Cardiac muscle cell (in vitro differentiated cells and primary cell): Measurements from ENCODE around the gene PRICKLE2. TPM values are rescaled to one million over a fixed set of nuclear protein-coding genes. Genes with fewer than 3 reads are reported as not detected.

Experiments used
- DNase-seq, 2 donors: peaks; one replicate each; pipeline versions ENCODE4 v3.0.0 to v3.0.0-alpha.2; 2010 to 2017; ENCODE audit warnings: low read depth in 1 of 2, low spot score in 1 of 2
- H3K27ac ChIP-seq: fragments of 200-600 bp; sonication (generic); 2 replicates; pipeline ENCODE4 v1.5.1; 2016
- H3K27me3 ChIP-seq: fragments of 200-600 bp; sonication (generic); 2 replicates; pipeline ENCODE4 v1.6.0; 2016; ENCODE audit warnings: control low read depth
- H3K36me3 ChIP-seq: fragments of 200-600 bp; sonication (generic); 2 replicates; pipeline ENCODE4 v1.5.1; 2016; ENCODE audit warnings: control low read depth
- H3K4me1 ChIP-seq: fragments of 200-600 bp; sonication (generic); 2 replicates; pipeline ENCODE4 v1.8.1; 2017; ENCODE audit warnings: low read depth, mild to moderate bottlenecking, mixed run types
- H3K4me3 ChIP-seq: fragments of 200-600 bp; sonication (generic); 2 replicates; pipeline ENCODE4 v1.5.1; 2016; ENCODE audit warnings: mild to moderate bottlenecking
- H3K9me3 ChIP-seq: fragments of 200-600 bp; sonication (generic); 2 replicates; pipeline ENCODE4 v1.5.1; 2017; ENCODE audit warnings: low read depth, mild to moderate bottlenecking, control low read depth
- CTCF ChIP-seq: IDR thresholded peaks from 2 replicates; pipeline ENCODE4 v1.5.1; 2012; ENCODE audit warnings: low read depth, mild to moderate bottlenecking, low read length
- polyA plus RNA-seq: library from polyadenylated mRNA; unstranded; fragments of >200 nt; fragmentation: Nextera tagmentation; extraction: Ambion mirVana; gene quantifications from 2 replicates; pipeline ENCODE4 v1.2.1, GENCODE V29; 2016
- total RNA-seq: library from RNA; depleted of rRNA; stranded (reverse); fragments of >200 nt; gene quantifications from 2 replicates; pipeline ENCODE4 v1.2.3, GENCODE V29; 2016

The PRICKLE2 gene
- total and polyA plus RNA-seq, 2 experiments from 2014 or later = 4.3 to 11.7 TPM

GRCh38 chr3:64247991-64248646 is 22.9 kb upstream of the PRICKLE2 start:
- Histone ChIP-seq H3K27me3 (no peaks in the 10 kb centered on the region), H3K36me3 (no peaks in the 10 kb centered on the region), H3K4me1 (peaks cover 19% of the 10 kb centered on the region), H3K4me3 (no peak overlapping the region), H3K9me3 (no peaks in the 10 kb centered on the region), H3K27ac (no peak overlapping the region)
- TF ChIP-seq CTCF = no peak
- no peak for DNase-seq

- H3K9me3 ChIP-seq = no peaks in the 10 kb centered on the region
- peak in 1 of 2 donors; percentile 39 for DNase-seq
Measured at GRCh38 chr3:64244011-64244942, 19.0 kb upstream of the PRICKLE2 start.

GRCh38 chr3:64242435-64242834 is 17.2 kb upstream of the PRICKLE2 start:
- H3K9me3 ChIP-seq = no peaks in the 10 kb centered on the region
- H3K4me3 ChIP-seq = no peak overlapping the region
- DNase-seq = peak; percentile 70 to 83
- TF ChIP-seq CTCF = no peak
- peaks cover 20% of the 10 kb centered on the region for H3K4me1 ChIP-seq
- peak overlapping the region; percentile 19 for H3K27ac ChIP-seq
- no peaks in the 10 kb centered on the region for H3K36me3 ChIP-seq
- no peaks in the 10 kb centered on the region for H3K27me3 ChIP-seq

More at GRCh38 chr3:64244011-64244942, 19.0 kb upstream of the PRICKLE2 start:
- Histone ChIP-seq H3K27ac (no peak overlapping the region), H3K4me3 (no peak overlapping the region), H3K27me3 (no peaks in the 10 kb centered on the region), H3K36me3 (no peaks in the 10 kb centered on the region), H3K4me1 (peaks cover 25% of the 10 kb centered on the region)
- TF ChIP-seq CTCF = peak; percentile 50

GRCh38 chr3:64240959-64241358 is 15.7 kb upstream of the PRICKLE2 start:
- TF ChIP-seq CTCF = no peak
- Histone ChIP-seq H3K4me3 (no peak overlapping the region), H3K36me3 (no peaks in the 10 kb centered on the region), H3K27ac (no peak overlapping the region), H3K9me3 (no peaks in the 10 kb centered on the region), H3K27me3 (no peaks in the 10 kb centered on the region), H3K4me1 (peaks cover 17% of the 10 kb centered on the region)
- no peak for DNase-seq

- Histone ChIP-seq H3K9me3 (no peaks in the 10 kb centered on the region), H3K27me3 (no peaks in the 10 kb centered on the region), H3K36me3 (no peaks in the 10 kb centered on the region), H3K4me3 (no peak overlapping the region), H3K4me1 (peaks cover 17% of the 10 kb centered on the region), H3K27ac (no peak overlapping the region)
- no peak for TF ChIP-seq CTCF
- no peak for DNase-seq
Measured at GRCh38 chr3:64240396-64240795, 15.1 kb upstream of the PRICKLE2 start.
